ENCODE measurements around the gene NCKAP5. TPM values are rescaled to one million over a fixed set of nuclear protein-coding genes. Genes with fewer than 3 reads are reported as not detected.

Gene NCKAP5
- total and polyA plus RNA-seq, 9 of the 15 experiments (the other 6 are each of a cell fraction or from before 2014, with no cell fraction given), result not detected

- TF ChIP-seq, protein P1, sequence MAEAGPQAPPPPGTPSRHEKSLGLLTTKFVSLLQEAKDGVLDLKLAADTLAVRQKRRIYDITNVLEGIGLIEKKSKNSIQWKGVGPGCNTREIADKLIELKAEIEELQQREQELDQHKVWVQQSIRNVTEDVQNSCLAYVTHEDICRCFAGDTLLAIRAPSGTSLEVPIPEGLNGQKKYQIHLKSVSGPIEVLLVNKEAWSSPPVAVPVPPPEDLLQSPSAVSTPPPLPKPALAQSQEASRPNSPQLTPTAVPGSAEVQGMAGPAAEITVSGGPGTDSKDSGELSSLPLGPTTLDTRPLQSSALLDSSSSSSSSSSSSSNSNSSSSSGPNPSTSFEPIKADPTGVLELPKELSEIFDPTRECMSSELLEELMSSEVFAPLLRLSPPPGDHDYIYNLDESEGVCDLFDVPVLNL (CRISPR knock-in tag; IDR thresholded peaks at IDR 0.05; ENCODE audit: low read depth), result no peak
- TF ChIP-seq SAFB (IDR thresholded peaks at IDR 0.05; ENCODE audit: borderline replicate concordance, low read depth, low read length), result no peak
- TF ChIP-seq, protein P2, sequence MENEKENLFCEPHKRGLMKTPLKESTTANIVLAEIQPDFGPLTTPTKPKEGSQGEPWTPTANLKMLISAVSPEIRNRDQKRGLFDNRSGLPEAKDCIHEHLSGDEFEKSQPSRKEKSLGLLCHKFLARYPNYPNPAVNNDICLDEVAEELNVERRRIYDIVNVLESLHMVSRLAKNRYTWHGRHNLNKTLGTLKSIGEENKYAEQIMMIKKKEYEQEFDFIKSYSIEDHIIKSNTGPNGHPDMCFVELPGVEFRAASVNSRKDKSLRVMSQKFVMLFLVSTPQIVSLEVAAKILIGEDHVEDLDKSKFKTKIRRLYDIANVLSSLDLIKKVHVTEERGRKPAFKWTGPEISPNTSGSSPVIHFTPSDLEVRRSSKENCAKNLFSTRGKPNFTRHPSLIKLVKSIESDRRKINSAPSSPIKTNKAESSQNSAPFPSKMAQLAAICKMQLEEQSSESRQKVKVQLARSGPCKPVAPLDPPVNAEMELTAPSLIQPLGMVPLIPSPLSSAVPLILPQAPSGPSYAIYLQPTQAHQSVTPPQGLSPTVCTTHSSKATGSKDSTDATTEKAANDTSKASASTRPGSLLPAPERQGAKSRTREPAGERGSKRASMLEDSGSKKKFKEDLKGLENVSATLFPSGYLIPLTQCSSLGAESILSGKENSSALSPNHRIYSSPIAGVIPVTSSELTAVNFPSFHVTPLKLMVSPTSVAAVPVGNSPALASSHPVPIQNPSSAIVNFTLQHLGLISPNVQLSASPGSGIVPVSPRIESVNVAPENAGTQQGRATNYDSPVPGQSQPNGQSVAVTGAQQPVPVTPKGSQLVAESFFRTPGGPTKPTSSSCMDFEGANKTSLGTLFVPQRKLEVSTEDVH (IDR thresholded peaks at IDR 0.05; ENCODE audit: low read depth, partially characterized antibody), result no peak
Measured at GRCh38 chr2:133603109-133603508, 34.8 kb upstream of the NCKAP5 start (continued).

DNA sequence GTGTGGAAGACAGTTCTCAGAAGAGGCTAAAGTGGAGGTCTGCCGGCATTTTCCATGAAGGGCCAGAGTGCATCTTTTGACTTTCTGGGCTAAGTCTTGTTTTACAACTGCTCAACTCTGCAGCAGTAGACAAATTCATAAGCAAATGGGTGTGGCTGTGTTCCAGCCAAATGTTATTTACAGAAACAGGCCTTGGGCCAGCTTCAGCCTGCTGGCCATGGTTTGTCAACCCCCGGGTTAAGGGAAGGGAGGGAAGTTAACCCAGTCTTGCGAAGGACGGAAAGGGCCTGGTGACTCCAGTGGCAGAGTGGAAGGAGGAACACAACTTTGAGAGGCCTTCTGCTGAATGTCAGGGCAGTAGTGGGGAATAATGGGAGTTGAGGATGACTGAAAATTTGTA is 34.3 kb upstream of the NCKAP5 start:
- no peak for ATAC-seq
- no peak overlapping the region for H3K4me3 ChIP-seq
- no peak for TF ChIP-seq PCBP2 (IDR thresholded peaks at IDR 0.05; ENCODE audit: low read depth, low read length, poor library complexity, severe bottlenecking)
- no peak for TF ChIP-seq BRD4 (IDR thresholded peaks at IDR 0.05)
- no peak for TF ChIP-seq CC2D1A (IDR thresholded peaks at IDR 0.05)
- TF ChIP-seq NRF1 (conservative IDR thresholded peaks at IDR 0.05 in 1 of 2, IDR thresholded peaks at IDR 0.05 in 1 of 2), result no peak
- H3K9me3 ChIP-seq (replicated peaks; ENCODE audit: control insufficient read depth, insufficient read depth, low read depth, low read length), result no peaks in the 10 kb centered on the region
- no peak overlapping the region for H3K27ac ChIP-seq (ENCODE audit: extremely low read depth, low read depth, low read length)
- in situ Hi-C loops (cut with MboI), result no loop called here
- 3% methylated on average over 4 of the region's 4 CpGs for WGBS (ENCODE audit: insufficient coverage, low coverage, missing lambda C conversion rate)
- peaks cover 3 to 8% of the 10 kb centered on the region in 2 experiments; a peak in 1 of 5 replicates for H3K27me3 ChIP-seq (ENCODE audit: control insufficient read depth in 2 of 2, insufficient read depth in 2 of 2, low read length in 2 of 2)
- H3K9ac ChIP-seq (ENCODE audit: insufficient read depth in 1 of 2, low read depth in 2 of 2, low read length in 2 of 2), result no peak overlapping the region
- no peaks in the 10 kb centered on the region for H3K79me2 ChIP-seq (ENCODE audit: control insufficient read depth, insufficient read depth, low read length)
- H3K9me1 ChIP-seq (ENCODE audit: control insufficient read depth, insufficient read depth, low read length), result no peaks in the 10 kb centered on the region
- intact Hi-C loops (cut with micrococcal nuclease), result no loop called here
- H4K20me1 ChIP-seq (replicated peaks; ENCODE audit: control insufficient read depth, insufficient read depth, low read length), result no peaks in the 10 kb centered on the region
- no peak overlapping the region for H2AFZ ChIP-seq (ENCODE audit: low read depth, low read length)
- H3K36me3 ChIP-seq (ENCODE audit: control insufficient read depth, insufficient read depth, low read length), result no peaks in the 10 kb centered on the region
- H3K4me1 ChIP-seq (replicated peaks in 1 of 2; ENCODE audit: control insufficient read depth in 2 of 2, insufficient read depth in 2 of 2, low read length in 2 of 2), result no peaks in the 10 kb centered on the region
- POLR2A ChIA-PET, result no interaction called here
- no peak for FAIRE-seq
- BruUV-seq (replicated peaks), result no TSS peak
- H3K4me2 ChIP-seq (ENCODE audit: insufficient read depth, low read length), result no peak overlapping the region
- no peak for DNase-seq (ENCODE audit: extremely low read depth in 1 of 4, low spot score in 3 of 4)
- CTCF ChIA-PET (ENCODE audit: low intra/inter-chr PET ratio), result no interaction called here

All from K562 (cell line).